Measurements from ENCODE around the gene CFP. TPM values are rescaled to one million over a fixed set of nuclear protein-coding genes. Genes with fewer than 3 reads are reported as not detected.

Gene CFP
- total and polyA plus RNA-seq, 2 of the 13 experiments (the other 11 are each of a cell fraction or from before 2014, with no cell fraction given): 0.01 TPM; not detected in 1

GRCh38 chrX:47608130-47608810 is 21.5 kb downstream of the CFP start:
- ChIA-PET CTCF (ENCODE audit: low intra/inter-chr PET ratio, low total read pairs) (no interaction called here), POLR2A (no interaction called here)
- no peak for FAIRE-seq
- Histone ChIP-seq H3K4me2 (ENCODE audit: low read depth, low read length) (no peak overlapping the region), H2AFZ (ENCODE audit: low read length) (no peak overlapping the region), H3K79me2 (ENCODE audit: insufficient read depth, low read length) (no peaks in the 10 kb centered on the region), H3K4me1 (ENCODE audit: insufficient read depth, low read length) (no peaks in the 10 kb centered on the region), H3K27ac (ENCODE audit: extremely low read length, insufficient read depth, low read length) (no peak overlapping the region), H4K20me1 (ENCODE audit: insufficient read depth, low read length) (no peaks in the 10 kb centered on the region), H3K9ac (ENCODE audit: insufficient read depth, low read depth, low read length) (no peak overlapping the region), H3K4me3 (replicated peaks in 1 of 3; ENCODE audit: insufficient read depth in 1 of 3, low read depth in 2 of 3, low read length in 3 of 3) (no peak overlapping the region), H3K27me3 (ENCODE audit: control insufficient read depth in 1 of 2, insufficient read depth in 2 of 2, low read length in 2 of 2) (no peaks in the 10 kb centered on the region), H3K9me3 (ENCODE audit: low read length) (no peaks in the 10 kb centered on the region), H3K36me3 (replicated peaks in 1 of 2; ENCODE audit: control insufficient read depth in 1 of 2, insufficient read depth in 2 of 2, low read length in 2 of 2) (no peaks in the 10 kb centered on the region)
- BruUV-seq (replicated peaks): no TSS peak
- 3% methylated on average over 6 of the region's 9 CpGs for WGBS (ENCODE audit: low lambda C conversion rate)
- no peak for DNase-seq (ENCODE audit: low spot score)
- intact Hi-C loops (cut with micrococcal nuclease; ENCODE audit: unreplicated experiment): no loop called here
- no peak for ATAC-seq
- in situ Hi-C loops (cut with HindIII; ENCODE audit: extremely low pct_ligation_motif_present, low pct_unique_long_range_greater_than_20kb): no loop called here
- no peak for TF ChIP-seq KDM6A (CRISPR knock-in tag; IDR thresholded peaks at IDR 0.05; ENCODE audit: low read depth)
- no peak for TF ChIP-seq SALL2 (CRISPR knock-in tag; IDR thresholded peaks at IDR 0.05)
- TF ChIP-seq ZNF761 (CRISPR knock-in tag; conservative IDR thresholded peaks at IDR 0.05): no peak
- no peak for TF ChIP-seq IKZF4 (CRISPR knock-in tag; IDR thresholded peaks at IDR 0.05; ENCODE audit: borderline replicate concordance, low read depth, not compliant biosample characterization)
- no peak for TF ChIP-seq GFI1 (CRISPR knock-in tag; IDR thresholded peaks at IDR 0.05; ENCODE audit: borderline replicate concordance)
- TF ChIP-seq, protein P1, sequence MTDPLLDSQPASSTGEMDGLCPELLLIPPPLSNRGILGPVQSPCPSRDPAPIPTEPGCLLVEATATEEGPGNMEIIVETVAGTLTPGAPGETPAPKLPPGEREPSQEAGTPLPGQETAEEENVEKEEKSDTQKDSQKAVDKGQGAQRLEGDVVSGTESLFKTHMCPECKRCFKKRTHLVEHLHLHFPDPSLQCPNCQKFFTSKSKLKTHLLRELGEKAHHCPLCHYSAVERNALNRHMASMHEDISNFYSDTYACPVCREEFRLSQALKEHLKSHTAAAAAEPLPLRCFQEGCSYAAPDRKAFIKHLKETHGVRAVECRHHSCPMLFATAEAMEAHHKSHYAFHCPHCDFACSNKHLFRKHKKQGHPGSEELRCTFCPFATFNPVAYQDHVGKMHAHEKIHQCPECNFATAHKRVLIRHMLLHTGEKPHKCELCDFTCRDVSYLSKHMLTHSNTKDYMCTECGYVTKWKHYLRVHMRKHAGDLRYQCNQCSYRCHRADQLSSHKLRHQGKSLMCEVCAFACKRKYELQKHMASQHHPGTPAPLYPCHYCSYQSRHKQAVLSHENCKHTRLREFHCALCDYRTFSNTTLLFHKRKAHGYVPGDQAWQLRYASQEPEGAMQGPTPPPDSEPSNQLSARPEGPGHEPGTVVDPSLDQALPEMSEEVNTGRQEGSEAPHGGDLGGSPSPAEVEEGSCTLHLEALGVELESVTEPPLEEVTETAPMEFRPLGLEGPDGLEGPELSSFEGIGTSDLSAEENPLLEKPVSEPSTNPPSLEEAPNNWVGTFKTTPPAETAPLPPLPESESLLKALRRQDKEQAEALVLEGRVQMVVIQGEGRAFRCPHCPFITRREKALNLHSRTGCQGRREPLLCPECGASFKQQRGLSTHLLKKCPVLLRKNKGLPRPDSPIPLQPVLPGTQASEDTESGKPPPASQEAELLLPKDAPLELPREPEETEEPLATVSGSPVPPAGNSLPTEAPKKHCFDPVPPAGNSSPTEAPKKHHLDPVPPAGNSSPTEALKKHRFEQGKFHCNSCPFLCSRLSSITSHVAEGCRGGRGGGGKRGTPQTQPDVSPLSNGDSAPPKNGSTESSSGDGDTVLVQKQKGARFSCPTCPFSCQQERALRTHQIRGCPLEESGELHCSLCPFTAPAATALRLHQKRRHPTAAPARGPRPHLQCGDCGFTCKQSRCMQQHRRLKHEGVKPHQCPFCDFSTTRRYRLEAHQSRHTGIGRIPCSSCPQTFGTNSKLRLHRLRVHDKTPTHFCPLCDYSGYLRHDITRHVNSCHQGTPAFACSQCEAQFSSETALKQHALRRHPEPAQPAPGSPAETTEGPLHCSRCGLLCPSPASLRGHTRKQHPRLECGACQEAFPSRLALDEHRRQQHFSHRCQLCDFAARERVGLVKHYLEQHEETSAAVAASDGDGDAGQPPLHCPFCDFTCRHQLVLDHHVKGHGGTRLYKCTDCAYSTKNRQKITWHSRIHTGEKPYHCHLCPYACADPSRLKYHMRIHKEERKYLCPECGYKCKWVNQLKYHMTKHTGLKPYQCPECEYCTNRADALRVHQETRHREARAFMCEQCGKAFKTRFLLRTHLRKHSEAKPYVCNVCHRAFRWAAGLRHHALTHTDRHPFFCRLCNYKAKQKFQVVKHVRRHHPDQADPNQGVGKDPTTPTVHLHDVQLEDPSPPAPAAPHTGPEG (CRISPR knock-in tag; IDR thresholded peaks at IDR 0.05): no peak
- no peak for TF ChIP-seq ZNF558 (CRISPR knock-in tag; IDR thresholded peaks at IDR 0.05; ENCODE audit: borderline replicate concordance)
- TF ChIP-seq POLR2A (IDR thresholded peaks at IDR 0.05; ENCODE audit: insufficient read depth in 1 of 2, low read depth in 2 of 2, low read length in 2 of 2): no peak
- no peak for TF ChIP-seq ZBTB21 (CRISPR knock-in tag; IDR thresholded peaks at IDR 0.05)
- no peak for TF ChIP-seq HOMEZ (CRISPR knock-in tag; IDR thresholded peaks at IDR 0.05; ENCODE audit: low read depth)

Data from HepG2 (cell line).